ENCODE data around the gene FAM50A.
A peak's percentile ranks its signal among the peaks of the same experiment; 100 is the strongest.

Gene FAM50A

GRCh38 chrX:154413142-154413541 lies 30.8 kb upstream of the FAM50A start:
- no peak for DNase-seq (ENCODE audit: low read depth in 2 of 2)

- DNase-seq (ENCODE audit: low read depth in 2 of 2): no peak
Observed at GRCh38 chrX:154417157-154417556, 26.8 kb upstream of the FAM50A start.

GRCh38 chrX:154419189-154419588 lies 24.8 kb upstream of the FAM50A start:
- DNase-seq (ENCODE audit: low read depth in 2 of 2): no peak

- no peak for DNase-seq (ENCODE audit: low read depth in 2 of 2)
Observed at GRCh38 chrX:154419688-154420401, 24.1 kb upstream of the FAM50A start.

GRCh38 chrX:154420402-154420756 lies 23.6 kb upstream of the FAM50A start:
- DNase-seq (ENCODE audit: low read depth in 2 of 2): no peak

- DNase-seq (ENCODE audit: low read depth in 2 of 2): no peak
Observed at GRCh38 chrX:154426916-154427770, 16.8 kb upstream of the FAM50A start.

- DNase-seq (ENCODE audit: low read depth in 2 of 2): peak; percentile 64 to 77
Observed at GRCh38 chrX:154428176-154429171, 15.5 kb upstream of the FAM50A start, which contains the start of gene ATP6AP1. Gene ATP6AP1 (plus strand): TSS chrX:154428677. CDS start chrX:154428693, 16 bp downstream.

- no peak for DNase-seq (ENCODE audit: low read depth in 2 of 2)
Observed at GRCh38 chrX:154429711-154430110, 14.2 kb upstream of the FAM50A start.

GRCh38 chrX:154430479-154430878 lies 13.5 kb upstream of the FAM50A start:
- no peak for DNase-seq (ENCODE audit: low read depth in 2 of 2)

- no peak for DNase-seq (ENCODE audit: low read depth in 2 of 2)
Observed at GRCh38 chrX:154430916-154431315, 13.0 kb upstream of the FAM50A start.

- no peak for DNase-seq (ENCODE audit: low read depth in 2 of 2)
Observed at GRCh38 chrX:154431341-154431740, 12.6 kb upstream of the FAM50A start.

GRCh38 chrX:154432210-154432609 lies 11.7 kb upstream of the FAM50A start:
- DNase-seq (ENCODE audit: low read depth in 2 of 2): no peak

- no peak for DNase-seq (ENCODE audit: low read depth in 2 of 2)
Observed at GRCh38 chrX:154433605-154434004, 10.3 kb upstream of the FAM50A start.

- DNase-seq (ENCODE audit: low read depth in 2 of 2): no peak
Observed at GRCh38 chrX:154434394-154435168, 9.4 kb upstream of the FAM50A start.

GRCh38 chrX:154435171-154435733 lies 8.7 kb upstream of the FAM50A start:
- no peak for DNase-seq (ENCODE audit: low read depth in 2 of 2)

- no peak for DNase-seq (ENCODE audit: low read depth in 2 of 2)
Observed at GRCh38 chrX:154436374-154436982, 7.5 kb upstream of the FAM50A start.

GRCh38 chrX:154436983-154437752 lies 6.8 kb upstream of the FAM50A start, which contains the start of gene GDI1:
Gene GDI1 (plus strand): TSS chrX:154437154. CDS start chrX:154437255, 101 bp downstream.
- DNase-seq (ENCODE audit: low read depth in 2 of 2): peak in 1 of 2 donors; percentile 40

GRCh38 chrX:154437971-154438893 lies 5.7 kb upstream of the FAM50A start:
- DNase-seq (ENCODE audit: low read depth in 2 of 2): no peak
